ENCODE results near the gene CATSPERE. TPM values are rescaled to one million over a fixed set of nuclear protein-coding genes. Genes with fewer than 3 reads are reported as not detected.

The CATSPERE gene
- total and polyA plus RNA-seq, 10 of the 15 experiments (the other 5 are each of a cell fraction or from before 2014, with no cell fraction given) = 0.04 to 0.24 (median 0.17) TPM; not detected in 3

DNA sequence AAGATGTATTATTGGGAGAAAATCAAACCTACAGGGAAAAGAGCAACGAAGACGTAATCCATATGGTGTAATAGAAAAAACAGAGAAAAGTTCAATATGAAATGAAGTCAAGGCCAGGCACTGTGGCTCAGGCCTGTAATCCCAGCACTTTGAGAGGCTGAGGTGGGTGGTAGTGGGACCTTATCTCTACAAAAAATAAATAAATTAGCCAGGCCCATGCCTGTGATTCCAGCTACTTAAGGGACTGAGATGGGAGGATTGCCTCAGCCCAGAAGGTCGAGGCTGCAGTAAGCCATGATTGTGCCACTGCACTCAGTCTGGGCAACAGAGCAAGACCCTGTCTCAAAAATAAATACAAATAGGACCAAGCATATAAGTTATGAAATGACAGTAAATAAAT lies 203.3 kb downstream of the CATSPERE start:
- TF ChIP-seq NFYA (IDR thresholded peaks at IDR 0.05; ENCODE audit: borderline replicate concordance, low read depth, low read length) (no peak), BHLHE40 (IDR thresholded peaks at IDR 0.05; ENCODE audit: borderline replicate concordance in 1 of 2, low read depth in 2 of 2, low read length in 1 of 2) (no peak)
- ChIA-PET SMC1A (ENCODE audit: uncharacterized antibody, unreplicated experiment) (no interaction called here), CTCF (interaction anchor here (1.5 kb wide), 1 partner anchor 133 kb away, joined by 4 read pairs; no protein-coding TSS in a partner anchor), RAD21 (ENCODE audit: unreplicated experiment) (no interaction called here), POLR2A (interaction anchor here (0.6 kb wide), 1 partner anchor 10 kb away, joined by 3 read pairs; no protein-coding TSS in a partner anchor)
- no peak overlapping the region for H3K27ac ChIP-seq (ENCODE audit: control insufficient read depth, insufficient read depth)
- H3K79me2 ChIP-seq (ENCODE audit: control insufficient read depth, insufficient read depth, low read length) = peaks cover 2% of the 10 kb centered on the region
- H3K9ac ChIP-seq (ENCODE audit: control insufficient read depth, insufficient read depth, low read length) = no peak overlapping the region
- FAIRE-seq = no peak
- no peaks in the 10 kb centered on the region for H4K20me1 ChIP-seq (ENCODE audit: control insufficient read depth, insufficient read depth)
- no peak for ATAC-seq
- H3K4me1 ChIP-seq (ENCODE audit: control insufficient read depth, insufficient read depth, low read length) = no peaks in the 10 kb centered on the region
- no peak for DNase-seq (ENCODE audit: low read depth, low spot score)
- H3K4me3 ChIP-seq = no peak overlapping the region
- in situ Hi-C loops (cut with MboI) (no loop called here), intact Hi-C loops (cut with micrococcal nuclease; ENCODE audit: unreplicated experiment) (no loop called here)
- no peak overlapping the region for H3K4me2 ChIP-seq (ENCODE audit: control insufficient read depth, insufficient read depth)
- no peak overlapping the region for H2AFZ ChIP-seq (ENCODE audit: control insufficient read depth, low read depth, low read length)
- no peaks in the 10 kb centered on the region for H3K27me3 ChIP-seq (replicated peaks in 1 of 2; ENCODE audit: control insufficient read depth in 2 of 2, insufficient read depth in 2 of 2, low read length in 1 of 2)
- no peaks in the 10 kb centered on the region for H3K9me3 ChIP-seq (replicated peaks; ENCODE audit: control insufficient read depth, insufficient read depth, low read length)
- WGBS (ENCODE audit: insufficient coverage, insufficient replicate concordance, low lambda C conversion rate, missing lambda C conversion rate) = 100% methylated on average over 3 of the region's 3 CpGs
- H3K36me3 ChIP-seq (ENCODE audit: control insufficient read depth in 2 of 2, insufficient read depth in 2 of 2, low read length in 1 of 2) = peaks cover 0 to under 1% of the 10 kb centered on the region in 2 experiments; a peak in 1 of 4 replicates
- no TSS peak for BruUV-seq (replicated peaks)

- ChIA-PET POLR2A (no interaction called here), CTCF (interaction anchor here (1.0 to 1.6 kb wide), 3 partner anchors 31 to 136 kb away, joined by 3 to 4 read pairs (median 3); no protein-coding TSS in a partner anchor), RAD21 (ENCODE audit: unreplicated experiment) (interaction anchor here (1.2 kb wide), 1 partner anchor 377 kb away, joined by 3 read pairs; no protein-coding TSS in a partner anchor), SMC1A (ENCODE audit: uncharacterized antibody, unreplicated experiment) (interaction anchor here (1.0 kb wide), 1 partner anchor 130 kb away, joined by 3 read pairs; no protein-coding TSS in a partner anchor)
- Histone ChIP-seq H3K4me2 (ENCODE audit: control insufficient read depth, insufficient read depth) (no peak overlapping the region), H3K9me3 (replicated peaks; ENCODE audit: control insufficient read depth, insufficient read depth, low read length) (no peaks in the 10 kb centered on the region), H3K27me3 (replicated peaks in 1 of 2; ENCODE audit: control insufficient read depth in 2 of 2, insufficient read depth in 2 of 2, low read length in 1 of 2) (no peaks in the 10 kb centered on the region), H3K4me1 (ENCODE audit: control insufficient read depth, insufficient read depth, low read length) (no peaks in the 10 kb centered on the region), H3K36me3 (ENCODE audit: control insufficient read depth in 2 of 2, insufficient read depth in 2 of 2, low read length in 1 of 2) (no peaks in the 10 kb centered on the region; a peak in 1 of 4 replicates), H3K4me3 (no peak overlapping the region), H3K9ac (ENCODE audit: control insufficient read depth, insufficient read depth, low read length) (no peak overlapping the region), H3K27ac (ENCODE audit: control insufficient read depth, insufficient read depth) (no peak overlapping the region), H4K20me1 (ENCODE audit: control insufficient read depth, insufficient read depth) (no peaks in the 10 kb centered on the region), H3K79me2 (ENCODE audit: control insufficient read depth, insufficient read depth, low read length) (peaks cover 2% of the 10 kb centered on the region), H2AFZ (ENCODE audit: control insufficient read depth, low read depth, low read length) (no peak overlapping the region)
- intact Hi-C loops (cut with micrococcal nuclease; ENCODE audit: unreplicated experiment) = no loop called here
- peak; percentile 78 for ATAC-seq
- in situ Hi-C loops (cut with MboI) = no loop called here
- no TSS peak for BruUV-seq (replicated peaks)
- no peak for DNase-seq (ENCODE audit: low read depth, low spot score)
- WGBS (ENCODE audit: insufficient coverage, insufficient replicate concordance, low lambda C conversion rate, missing lambda C conversion rate) = 19% methylated on average over 4 of the region's 4 CpGs
- no peak for FAIRE-seq
- TF ChIP-seq ZNF217 (IDR thresholded peaks at IDR 0.05) (no peak), WRNIP1 (IDR thresholded peaks at IDR 0.05; ENCODE audit: borderline replicate concordance, low read depth, low read length) (no peak), EP300 (IDR thresholded peaks at IDR 0.05; ENCODE audit: borderline replicate concordance in 1 of 2, control insufficient read depth in 1 of 2, low read depth in 2 of 2, low read length in 2 of 2) (no peak), SRF (IDR thresholded peaks at IDR 0.05; ENCODE audit: low read depth in 2 of 2, low read length in 2 of 2) (no peak), IKZF1 (conservative IDR thresholded peaks at IDR 0.05) (0 out of 2 replicates have a peak, but pooled peaks have one; percentile 10), ASH2L (IDR thresholded peaks at IDR 0.05; ENCODE audit: borderline replicate concordance, low read depth) (no peak), MTA3 (IDR thresholded peaks at IDR 0.05; ENCODE audit: borderline replicate concordance, low read length) (no peak), SMAD1 (IDR thresholded peaks at IDR 0.05; ENCODE audit: low read depth, partially characterized antibody) (no peak), MEF2B (IDR thresholded peaks at IDR 0.05; ENCODE audit: partially characterized antibody, poor library complexity, severe bottlenecking) (peak; percentile 74), BACH1 (IDR thresholded peaks at IDR 0.05; ENCODE audit: borderline replicate concordance) (no peak), RUNX3 (IDR thresholded peaks at IDR 0.05; ENCODE audit: low read length) (peak; percentile 67; the same call in 1 of the 2 replicates), ZNF207 (IDR thresholded peaks at IDR 0.05; ENCODE audit: borderline replicate concordance) (no peak), MTA2 (IDR thresholded peaks at IDR 0.05; ENCODE audit: low read depth) (no peak; the same call in 1 of the 2 replicates), MXI1 (IDR thresholded peaks at IDR 0.05; ENCODE audit: low read depth, low read length) (no peak)
- TF ChIP-seq, protein P1, sequence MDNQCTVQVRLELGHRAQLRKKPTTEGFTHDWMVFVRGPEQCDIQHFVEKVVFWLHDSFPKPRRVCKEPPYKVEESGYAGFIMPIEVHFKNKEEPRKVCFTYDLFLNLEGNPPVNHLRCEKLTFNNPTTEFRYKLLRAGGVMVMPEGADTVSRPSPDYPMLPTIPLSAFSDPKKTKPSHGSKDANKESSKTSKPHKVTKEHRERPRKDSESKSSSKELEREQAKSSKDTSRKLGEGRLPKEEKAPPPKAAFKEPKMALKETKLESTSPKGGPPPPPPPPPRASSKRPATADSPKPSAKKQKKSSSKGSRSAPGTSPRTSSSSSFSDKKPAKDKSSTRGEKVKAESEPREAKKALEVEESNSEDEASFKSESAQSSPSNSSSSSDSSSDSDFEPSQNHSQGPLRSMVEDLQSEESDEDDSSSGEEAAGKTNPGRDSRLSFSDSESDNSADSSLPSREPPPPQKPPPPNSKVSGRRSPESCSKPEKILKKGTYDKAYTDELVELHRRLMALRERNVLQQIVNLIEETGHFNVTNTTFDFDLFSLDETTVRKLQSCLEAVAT (IDR thresholded peaks at IDR 0.05) = 0 out of 2 replicates have a peak, but pooled peaks have one; percentile 44
Observed at GRCh38 chr1:244665771-244666217, 204.7 kb downstream of the CATSPERE start.

Data from GM12878 (cell line).